CD4-positive, CD25-positive, alpha-beta regulatory T cell (primary cell): Measurements from ENCODE around the gene KRT15. TPM values are rescaled to one million over a fixed set of nuclear protein-coding genes. Genes with fewer than 3 reads are reported as not detected.
"Not testable (repeated sequence)": the region's sequence is repeated elsewhere in the genome, so short reads cannot be mapped to it uniquely, and the experiment has no call there.

ENCODE experiments used
- ATAC-seq, 2 donors: fragments of 150-1000 bp; cut with Tn5 transposase; one replicate each; pipeline ENCODE4 v1.10.0; 2021; ENCODE audit warnings: low read depth in 2 of 2, moderate number of reproducible peaks in 2 of 2, moderate library complexity in 1 of 2
- DNase-seq, 3 donors: peaks; one replicate each; pipeline versions ENCODE4 v3.0.0 to v3.0.0-alpha.2; 2012 to 2022; ENCODE audit warnings: mixed read lengths in 1 of 3
- H3K27ac ChIP-seq: one replicate; pipeline ENCODE4 v1.7.0; 2013; ENCODE audit warnings: mild to moderate bottlenecking, low read length; ENCODE audit not compliant: insufficient read depth, poor library complexity, severe bottlenecking
- H3K27me3 ChIP-seq: one replicate; pipeline ENCODE4 v1.7.0; 2013; ENCODE audit warnings: low read length; ENCODE audit not compliant: control insufficient read depth, insufficient read depth
- H3K36me3 ChIP-seq: one replicate; pipeline ENCODE4 v1.7.0; 2013; ENCODE audit warnings: mild to moderate bottlenecking, low read length, moderate library complexity; ENCODE audit not compliant: control insufficient read depth, insufficient read depth
- H3K4me1 ChIP-seq: 2 replicates; pipeline ENCODE4 v1.7.0; 2013; ENCODE audit warnings: mild to moderate bottlenecking, low read length; ENCODE audit not compliant: insufficient read depth, control insufficient read depth, poor library complexity, severe bottlenecking
- H3K4me3 ChIP-seq: one replicate; pipeline ENCODE4 v1.7.0; 2013; ENCODE audit warnings: low read depth, mild to moderate bottlenecking, low read length, moderate library complexity
- H3K9me3 ChIP-seq, 2 experiments: 1 replicate in 1 of 2; 2 replicates in 1 of 2; pipeline ENCODE4 v1.7.0; 2013; ENCODE audit warnings: low read length in 2 of 2, mild to moderate bottlenecking in 1 of 2, moderate library complexity in 1 of 2; ENCODE audit not compliant: control insufficient read depth in 2 of 2
- H3K27ac Mint-ChIP-seq, 3 donors: one replicate each; pipeline ENCODE4 v1.8.0; 2020 to 2022; ENCODE audit warnings: mild to moderate bottlenecking in 3 of 3, mixed read lengths in 3 of 3, moderate library complexity in 2 of 3
- H3K27me3 Mint-ChIP-seq: one replicate; pipeline ENCODE4 v1.8.0; 2022; ENCODE audit warnings: mild to moderate bottlenecking, mixed read lengths
- H3K36me3 Mint-ChIP-seq: one replicate; pipeline ENCODE4 v1.8.0; 2020; ENCODE audit warnings: mixed read lengths
- H3K4me1 Mint-ChIP-seq, 4 donors: one replicate each; pipeline ENCODE4 v1.8.0; 2020 to 2022; ENCODE audit warnings: mixed read lengths in 4 of 4, mild to moderate bottlenecking in 1 of 4
- H3K4me3 Mint-ChIP-seq, 4 donors: one replicate each; pipeline ENCODE4 v1.8.0; 2020 to 2022; ENCODE audit warnings: mild to moderate bottlenecking in 4 of 4, mixed read lengths in 4 of 4, moderate library complexity in 3 of 4
- H3K9me3 Mint-ChIP-seq, 7 donors: one replicate each; pipeline ENCODE4 v1.8.0; 2020 to 2022; ENCODE audit warnings: mixed read lengths in 7 of 7, mild to moderate bottlenecking in 3 of 7, moderate library complexity in 2 of 7
- polyA plus RNA-seq, 4 donors: library from polyadenylated mRNA; unstranded; fragments of 300-500 nt; fragmentation: Illumina TruSeq; gene quantifications; one replicate each; pipeline ENCODE4 v1.2.3, GENCODE V29; 2021
- total RNA-seq: library from RNA; stranded (reverse); gene quantifications from one replicate; pipeline ENCODE4 v1.2.3, GENCODE V29; 2022

Gene KRT15
- total and polyA plus RNA-seq, 5 donors from 2014 or later: not detected

DNA sequence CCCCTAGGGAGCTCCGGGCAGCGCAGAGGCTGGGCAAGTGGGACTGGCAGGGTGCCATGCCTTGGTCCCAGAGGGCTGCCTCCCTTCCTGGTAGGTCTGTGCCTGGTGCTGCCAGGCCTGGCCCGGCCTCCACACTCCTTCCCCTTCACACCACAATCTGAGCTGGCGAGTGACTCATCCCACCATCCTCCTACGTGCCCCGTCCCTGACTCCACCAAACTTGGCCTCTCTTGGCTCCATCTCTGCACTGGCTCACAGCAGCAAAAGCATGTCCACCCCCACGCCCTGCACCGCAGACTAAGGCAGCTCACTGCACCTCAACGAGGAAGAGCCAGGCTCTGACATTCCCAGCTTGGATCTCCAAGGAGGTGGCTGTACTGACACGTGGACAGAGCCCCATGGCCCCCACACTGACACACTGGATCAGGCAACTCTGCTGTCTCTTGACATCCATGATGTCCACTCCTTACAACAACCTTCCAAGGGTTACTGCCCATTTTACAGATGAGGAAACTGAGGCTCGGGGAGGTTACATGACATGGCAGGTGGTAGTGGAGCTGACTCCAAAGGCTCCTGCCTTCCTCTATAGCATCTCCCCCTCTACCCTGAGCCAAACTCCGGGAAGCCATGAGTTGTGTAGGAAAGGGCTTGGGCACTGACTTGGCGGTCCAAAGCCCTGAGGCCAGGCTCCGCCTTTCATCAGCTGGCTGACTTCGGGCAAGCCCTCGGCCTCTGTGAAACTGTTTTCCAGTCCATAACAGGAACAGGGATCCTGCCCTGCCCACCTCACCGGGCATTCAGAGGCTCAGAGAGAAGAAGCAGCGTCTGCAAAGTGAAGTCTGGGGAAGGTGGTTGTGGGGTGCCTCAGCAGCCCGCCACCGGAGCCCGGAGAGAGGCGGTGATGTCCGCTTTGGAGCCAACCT lies 29.5 kb upstream of the KRT15 start:
- Mint-ChIP-seq H3K4me3 (no peak overlapping the region), H3K36me3 (peaks cover 3% of the 10 kb centered on the region), H3K4me1 (peaks cover 3 to 10% (median 7%) of the 10 kb centered on the region in 4 donors), H3K9me3 (peaks cover 0 to 3% (median 0%) of the 10 kb centered on the region in 7 donors), H3K27me3 (peaks cover 8% of the 10 kb centered on the region), H3K27ac (peak overlapping the region in 1 of 3 donors; percentile 11)
- peak in 1 of 2 donors; percentile 25 for ATAC-seq
- Histone ChIP-seq H3K27me3 (no peaks in the 10 kb centered on the region), H3K4me3 (no peak overlapping the region), H3K27ac (no peak overlapping the region), H3K9me3 (no peaks in the 10 kb centered on the region), H3K36me3 (no peaks in the 10 kb centered on the region), H3K4me1 (peaks cover 12% of the 10 kb centered on the region)
- DNase-seq: peak in 1 of 3 donors; percentile 7

GRCh38 chr17:41547378-41547841 lies 28.7 kb upstream of the KRT15 start:
- no peak overlapping the region for H3K27ac Mint-ChIP-seq
- DNase-seq (no peak), ATAC-seq (no peak)
- H3K4me1 Mint-ChIP-seq: peaks cover 3 to 10% (median 7%) of the 10 kb centered on the region in 4 donors
- no peak overlapping the region for H3K4me3 Mint-ChIP-seq
- Histone ChIP-seq H3K4me3 (no peak overlapping the region), H3K27ac (no peak overlapping the region), H3K36me3 (no peaks in the 10 kb centered on the region), H3K27me3 (no peaks in the 10 kb centered on the region), H3K4me1 (peaks cover 12% of the 10 kb centered on the region), H3K9me3 (no peaks in the 10 kb centered on the region)
- peaks cover 3% of the 10 kb centered on the region for H3K36me3 Mint-ChIP-seq
- H3K27me3 Mint-ChIP-seq: peaks cover 8% of the 10 kb centered on the region
- H3K9me3 Mint-ChIP-seq: peaks cover 0 to 3% (median 0%) of the 10 kb centered on the region in 7 donors

GRCh38 chr17:41546819-41547218 lies 28.1 kb upstream of the KRT15 start:
- H3K27ac ChIP-seq: no peak overlapping the region
- no peak overlapping the region for H3K27ac Mint-ChIP-seq
- H3K4me3 Mint-ChIP-seq: no peak overlapping the region
- no peaks in the 10 kb centered on the region for H3K9me3 ChIP-seq
- peaks cover 3 to 10% (median 7%) of the 10 kb centered on the region in 4 donors for H3K4me1 Mint-ChIP-seq
- ATAC-seq (no peak), DNase-seq (no peak)
- peaks cover 3% of the 10 kb centered on the region for H3K36me3 Mint-ChIP-seq
- H3K27me3 ChIP-seq: no peaks in the 10 kb centered on the region
- no peak overlapping the region for H3K4me3 ChIP-seq
- H3K36me3 ChIP-seq: no peaks in the 10 kb centered on the region
- H3K9me3 Mint-ChIP-seq: peaks cover 0 to 3% (median 0%) of the 10 kb centered on the region in 7 donors
- H3K27me3 Mint-ChIP-seq: peaks cover 8% of the 10 kb centered on the region
- peaks cover 12% of the 10 kb centered on the region for H3K4me1 ChIP-seq

DNA sequence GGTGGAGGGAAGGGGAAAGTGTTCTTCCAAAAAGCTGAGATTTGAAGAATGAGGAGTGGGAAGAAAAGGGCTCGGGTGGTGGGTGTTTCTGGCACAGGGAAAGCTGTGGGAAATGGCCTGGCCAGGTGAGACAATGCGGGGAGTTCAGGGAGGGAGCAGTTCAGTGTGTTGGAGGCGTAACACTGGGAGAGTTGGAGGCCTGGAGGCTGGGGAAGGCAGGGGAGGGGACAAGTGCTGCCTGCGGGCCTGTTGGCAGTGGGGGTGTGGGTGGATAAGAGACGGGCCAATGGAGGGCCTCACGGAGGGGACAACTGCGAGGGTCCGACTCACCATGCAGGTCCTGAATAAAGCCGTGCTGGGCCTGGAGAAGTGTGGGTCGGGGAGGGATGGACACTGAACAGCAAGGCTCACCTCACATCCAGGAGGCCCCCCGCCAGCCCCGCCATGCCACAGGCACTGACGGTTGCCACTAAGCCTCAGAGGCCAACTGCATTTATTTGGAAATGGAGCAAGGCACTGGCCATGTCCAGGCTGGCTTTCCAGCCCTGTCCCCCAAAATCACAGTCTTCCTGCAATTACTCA lies 27.2 kb upstream of the KRT15 start:
- H3K27me3 Mint-ChIP-seq: peaks cover 10% of the 10 kb centered on the region
- peaks cover 3 to 10% (median 7%) of the 10 kb centered on the region in 4 donors for H3K4me1 Mint-ChIP-seq
- no peaks in the 10 kb centered on the region for H3K9me3 ChIP-seq
- H3K4me3 ChIP-seq: no peak overlapping the region
- no peaks in the 10 kb centered on the region for H3K36me3 ChIP-seq
- peaks cover 3% of the 10 kb centered on the region for H3K36me3 Mint-ChIP-seq
- H3K9me3 Mint-ChIP-seq: peaks cover 0 to 3% (median 0%) of the 10 kb centered on the region in 7 donors
- no peak overlapping the region for H3K27ac Mint-ChIP-seq
- peaks cover 12% of the 10 kb centered on the region for H3K4me1 ChIP-seq
- H3K27ac ChIP-seq: no peak overlapping the region
- H3K27me3 ChIP-seq: no peaks in the 10 kb centered on the region
- no peak for ATAC-seq
- no peak overlapping the region for H3K4me3 Mint-ChIP-seq
- DNase-seq: no peak

DNA sequence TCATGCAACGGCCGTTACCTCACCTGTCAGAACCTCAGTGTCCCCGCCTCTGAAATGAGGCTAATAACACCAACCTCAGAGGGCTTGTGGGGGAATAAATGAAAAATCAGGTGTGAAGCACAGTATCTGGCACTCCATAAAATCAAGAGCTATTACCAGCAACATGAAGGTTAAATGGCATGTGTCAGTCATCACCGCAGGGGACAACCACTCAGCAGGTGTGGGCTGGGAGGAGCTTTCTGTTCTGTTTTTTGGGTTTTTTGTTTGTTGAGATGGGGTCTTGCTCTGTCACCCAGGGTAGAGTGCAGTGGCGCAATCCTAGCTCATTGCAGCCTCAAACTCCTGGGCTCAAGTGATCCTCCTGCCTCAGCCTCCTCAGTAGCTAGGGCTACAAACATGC lies 26.2 kb upstream of the KRT15 start:
- H3K4me1 ChIP-seq: peaks cover 12% of the 10 kb centered on the region
- Mint-ChIP-seq H3K4me1 (peaks cover 3 to 10% (median 7%) of the 10 kb centered on the region in 4 donors), H3K36me3 (peaks cover 3% of the 10 kb centered on the region), H3K27me3 (peaks cover 11% of the 10 kb centered on the region), H3K9me3 (peaks cover 0 to 3% (median 0%) of the 10 kb centered on the region in 7 donors), H3K4me3 (no peak overlapping the region), H3K27ac (peak overlapping the region in 1 of 3 donors; percentile 63)
- no peaks in the 10 kb centered on the region for H3K36me3 ChIP-seq
- no peak overlapping the region for H3K27ac ChIP-seq
- ATAC-seq (no peak), DNase-seq (no peak)
- no peaks in the 10 kb centered on the region for H3K9me3 ChIP-seq
- no peaks in the 10 kb centered on the region for H3K27me3 ChIP-seq
- H3K4me3 ChIP-seq: no peak overlapping the region

- Histone ChIP-seq H3K27ac (no peak overlapping the region), H3K9me3 (no peaks in the 10 kb centered on the region), H3K4me3 (no peak overlapping the region), H3K36me3 (no peaks in the 10 kb centered on the region), H3K27me3 (no peaks in the 10 kb centered on the region), H3K4me1 (peaks cover 12% of the 10 kb centered on the region)
- peaks cover 11% of the 10 kb centered on the region for H3K27me3 Mint-ChIP-seq
- H3K4me3 Mint-ChIP-seq: no peak overlapping the region
- H3K27ac Mint-ChIP-seq: peak overlapping the region in 1 of 3 donors; percentile 63
- H3K4me1 Mint-ChIP-seq: peaks cover 3 to 7% (median 6%) of the 10 kb centered on the region in 4 donors
- no peak for ATAC-seq
- no peak for DNase-seq
- peaks cover 3% of the 10 kb centered on the region for H3K36me3 Mint-ChIP-seq
- H3K9me3 Mint-ChIP-seq: peaks cover 0 to 3% (median 0%) of the 10 kb centered on the region in 7 donors
These were observed 25.8 kb upstream of the KRT15 start for GRCh38 chr17:41544491-41544892.

- not testable (repeated sequence) for H3K4me1 ChIP-seq, H3K9me3 ChIP-seq, H3K4me1 Mint-ChIP-seq, H3K27ac ChIP-seq, H3K4me3 Mint-ChIP-seq, DNase-seq, ATAC-seq, H3K36me3 Mint-ChIP-seq, H3K27me3 ChIP-seq, H3K27ac Mint-ChIP-seq, H3K4me3 ChIP-seq, H3K9me3 Mint-ChIP-seq, H3K36me3 ChIP-seq
- H3K27me3 Mint-ChIP-seq: peaks cover 11% of the 10 kb centered on the region
These were observed 24.1 kb upstream of the KRT15 start for GRCh38 chr17:41542786-41543185.
